GM12801 (cell line): Measurements from ENCODE around the gene PTPN14.

Experiments used
- CTCF ChIP-seq: IDR thresholded peaks from one replicate; pipeline ENCODE4 v1.5.1; 2011; ENCODE audit warnings: control low read depth; ENCODE audit not compliant: insufficient read length; ENCODE audit errors: extremely low read depth

PTPN14 gene

GRCh38 chr1:214351551-214352277 lies 199.7 kb downstream of the PTPN14 start:
- TF ChIP-seq CTCF = no peak

GRCh38 chr1:214349781-214350180 lies 201.6 kb downstream of the PTPN14 start:
- no peak for TF ChIP-seq CTCF

- TF ChIP-seq CTCF = no peak
Measured at GRCh38 chr1:214349008-214349407, 202.4 kb downstream of the PTPN14 start.

- no peak for TF ChIP-seq CTCF
Measured at GRCh38 chr1:214344897-214345296, 206.5 kb downstream of the PTPN14 start.

- no peak for TF ChIP-seq CTCF
Measured at GRCh38 chr1:214342525-214342924, 208.9 kb downstream of the PTPN14 start.

- no peak for TF ChIP-seq CTCF
Measured at GRCh38 chr1:214341932-214342331, 209.5 kb downstream of the PTPN14 start.

- TF ChIP-seq CTCF = no peak
Measured at GRCh38 chr1:214341459-214341858, 209.9 kb downstream of the PTPN14 start.

GRCh38 chr1:214338212-214338611 lies 213.2 kb downstream of the PTPN14 start:
- no peak for TF ChIP-seq CTCF
